Stomach (tissue), 9 donors: ENCODE results near the gene POM121L2. TPM values are rescaled to one million over a fixed set of nuclear protein-coding genes. Genes with fewer than 3 reads are reported as not detected.

Source experiments
- DNase-seq, 2 donors: peaks; one replicate each; pipeline versions ENCODE4 v3.0.0 to v3.0.0-alpha.2; 2013 to 2019
- H3K27ac ChIP-seq, 5 donors: fragments of 200-600 bp in 4 of 5; sonication (generic) in 4 of 5; one replicate each; pipeline ENCODE4 v1.5.1; 2013 to 2019; ENCODE audit warnings: mild to moderate bottlenecking in 1 of 5, moderate library complexity in 1 of 5
- H3K27me3 ChIP-seq, 3 donors: fragments of 200-600 bp; sonication (generic); one replicate each; pipeline ENCODE4 v1.5.1; 2017 to 2019; ENCODE audit warnings: mixed run types in 1 of 3
- H3K36me3 ChIP-seq, 4 donors: fragments of 200-600 bp; sonication (generic); 1 replicate in 3 of 4; 2 replicates in 1 of 4; pipeline ENCODE4 v1.5.1; 2016 to 2019
- H3K4me1 ChIP-seq, 4 donors: fragments of 200-600 bp; sonication (generic); one replicate each; pipeline ENCODE4 v1.5.1; 2016 to 2019
- H3K4me3 ChIP-seq, 4 donors: fragments of 200-600 bp; sonication (generic) in 3 of 4; one replicate each; pipeline ENCODE4 v1.5.1; 2016 to 2019; ENCODE audit warnings: mild to moderate bottlenecking in 1 of 4
- H3K9me3 ChIP-seq, 4 donors: fragments of 200-600 bp; sonication (generic); one replicate each; pipeline ENCODE4 v1.5.1; 2016 to 2019
- EP300 ChIP-seq: sonication (generic); formaldehyde crosslinking; IDR thresholded peaks from one replicate; pipeline ENCODE4 v1.6.1; 2017; ENCODE audit warnings: antibody characterized with exemption
- POLR2A ChIP-seq, 4 donors: fragments of 450-650 bp; IDR thresholded peaks; one replicate each; pipeline ENCODE4 v1.6.1; 2016; ENCODE audit warnings: antibody characterized with exemption in 4 of 4, control low read depth in 2 of 4, mild to moderate bottlenecking in 1 of 4, moderate library complexity in 1 of 4
- POLR2AphosphoS5 ChIP-seq, 3 donors: sonication (generic); formaldehyde crosslinking; IDR thresholded peaks; one replicate each; pipeline ENCODE4 v1.6.1; 2016; ENCODE audit warnings: antibody characterized with exemption in 3 of 3
- WGBS, 5 donors: extraction: QIAGEN DNeasy Blood & Tissue Kit in 3 of 5; methylation state at CpG; one replicate each; pipeline versions ENCODE4 v1.1.5 to v1.1.7; 2013 to 2018; 5-methylcytosine and 5-hydroxymethylcytosine counted together
- intact Hi-C: fragments of 100-400 bp; cut with DNase I; formaldehyde crosslinking; loops from one replicate; pipeline ENCODE4 v1.15.1; 2023; ENCODE audit warnings: low total_unique reads
- polyA plus RNA-seq, 3 donors: library from polyadenylated mRNA; stranded (reverse); fragments of 200-250 nt; gene quantifications; one replicate each; pipeline ENCODE4 v1.2.3, GENCODE V29; 2013
- total RNA-seq, 5 donors: library from RNA; depleted of rRNA; stranded (reverse); fragments of >200 nt; gene quantifications; one replicate each; pipeline versions ENCODE4 v1.1.0 to v1.2.3, GENCODE V29; 2014 to 2016
- TF ChIP-seq, protein P1 (sequence below), 7 experiments: fragments of 450-650 bp in 4 of 7; fragments of 200-600 bp in 3 of 7; sonication (generic) in 3 of 7; IDR thresholded peaks; one replicate each; pipeline ENCODE4 v1.5.1; 2016 to 2019; ENCODE audit warnings: antibody characterized with exemption in 7 of 7, control low read depth in 2 of 7, mild to moderate bottlenecking in 1 of 7
- donor health status: healthy with polysubstance abuse.
- donor health status: Bipolar disorder and iron deficiency.
- donor health status: healthy.

The POM121L2 gene
- total and polyA plus RNA-seq, 8 donors = not detected

DNA sequence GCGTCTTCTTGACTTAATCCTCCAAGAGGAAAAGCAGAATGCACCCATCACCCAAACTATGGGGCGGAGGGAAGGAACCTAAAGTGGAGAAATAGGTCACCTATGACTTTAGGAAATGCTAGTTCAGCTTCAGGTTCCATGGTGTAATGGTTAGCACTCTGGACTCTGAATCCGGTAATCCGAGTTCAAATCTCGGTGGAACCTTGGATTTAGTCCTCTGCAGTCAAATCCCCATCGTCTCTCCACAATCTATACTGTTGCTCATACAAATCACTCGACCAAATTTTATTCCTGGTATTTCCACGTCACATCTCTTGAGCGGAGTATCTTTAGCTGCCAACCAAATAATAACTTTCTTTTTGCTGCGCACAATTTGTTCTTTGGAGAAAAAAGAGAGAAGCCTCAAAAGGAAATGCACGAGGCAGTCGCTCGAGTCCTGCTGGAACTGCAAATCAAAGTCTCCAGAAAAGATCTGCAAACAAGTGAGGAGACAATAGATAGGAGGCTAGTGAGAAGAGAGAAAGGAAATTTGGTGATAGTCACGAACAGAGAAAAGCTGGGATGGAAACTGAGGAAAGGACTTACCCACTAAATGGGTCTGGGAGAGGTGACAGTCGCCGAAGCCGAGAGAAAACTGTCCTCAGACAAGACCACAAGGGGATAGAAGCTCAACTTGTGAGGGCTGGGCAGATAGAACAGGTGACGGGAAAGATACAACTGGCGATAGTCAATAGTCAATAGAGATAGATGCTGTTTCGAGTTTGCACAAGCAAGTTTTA, 16.6 kb downstream of the POM121L2 start:
- no peak for DNase-seq
- WGBS, 5 donors = 6 to 8% (median 7%) methylated on average over 20 of the region's 20 CpGs
- H3K36me3 ChIP-seq = no peaks in the 10 kb centered on the region
- H3K4me1 ChIP-seq = peaks cover 0 to 3% (median 0%) of the 10 kb centered on the region in 4 donors
- H3K27ac ChIP-seq = no peak overlapping the region
- peaks cover 0 to 54% (median 37%) of the 10 kb centered on the region in 4 donors for H3K9me3 ChIP-seq
- TF ChIP-seq EP300 (no peak), POLR2A (IDR thresholded peaks at IDR 0.05) (no peak), POLR2AphosphoS5 (IDR thresholded peaks at IDR 0.05) (no peak)
- TF ChIP-seq, protein P1, sequence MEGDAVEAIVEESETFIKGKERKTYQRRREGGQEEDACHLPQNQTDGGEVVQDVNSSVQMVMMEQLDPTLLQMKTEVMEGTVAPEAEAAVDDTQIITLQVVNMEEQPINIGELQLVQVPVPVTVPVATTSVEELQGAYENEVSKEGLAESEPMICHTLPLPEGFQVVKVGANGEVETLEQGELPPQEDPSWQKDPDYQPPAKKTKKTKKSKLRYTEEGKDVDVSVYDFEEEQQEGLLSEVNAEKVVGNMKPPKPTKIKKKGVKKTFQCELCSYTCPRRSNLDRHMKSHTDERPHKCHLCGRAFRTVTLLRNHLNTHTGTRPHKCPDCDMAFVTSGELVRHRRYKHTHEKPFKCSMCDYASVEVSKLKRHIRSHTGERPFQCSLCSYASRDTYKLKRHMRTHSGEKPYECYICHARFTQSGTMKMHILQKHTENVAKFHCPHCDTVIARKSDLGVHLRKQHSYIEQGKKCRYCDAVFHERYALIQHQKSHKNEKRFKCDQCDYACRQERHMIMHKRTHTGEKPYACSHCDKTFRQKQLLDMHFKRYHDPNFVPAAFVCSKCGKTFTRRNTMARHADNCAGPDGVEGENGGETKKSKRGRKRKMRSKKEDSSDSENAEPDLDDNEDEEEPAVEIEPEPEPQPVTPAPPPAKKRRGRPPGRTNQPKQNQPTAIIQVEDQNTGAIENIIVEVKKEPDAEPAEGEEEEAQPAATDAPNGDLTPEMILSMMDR (IDR thresholded peaks at IDR 0.05) = no peak
- no peak overlapping the region for H3K4me3 ChIP-seq
- intact Hi-C loops = no loop called here
- H3K27me3 ChIP-seq = peaks cover 34 to 100% (median 72%) of the 10 kb centered on the region in 3 donors

DNA sequence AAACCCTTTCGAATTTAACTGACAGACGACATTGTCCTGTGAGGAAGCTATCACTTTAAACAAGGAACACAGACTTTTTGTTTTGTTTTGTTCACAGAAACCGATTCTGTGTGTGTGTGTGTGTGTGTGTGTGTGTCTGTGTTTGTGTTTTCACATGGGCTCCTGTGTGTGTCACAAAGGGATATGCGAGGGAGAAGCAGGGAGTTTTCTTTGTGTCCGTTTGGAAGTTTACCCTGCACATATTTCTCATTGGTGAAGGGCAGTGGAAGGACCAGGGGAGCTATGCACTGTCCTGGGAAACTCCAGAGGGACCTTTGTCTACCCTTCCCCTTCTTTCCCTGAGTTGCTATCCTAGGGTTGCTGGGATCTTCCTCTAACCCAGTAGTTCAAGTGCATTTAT, 17.7 kb downstream of the POM121L2 start:
- WGBS, 5 donors = 12 to 37% (median 15%) methylated on average over 5 of the region's 5 CpGs
- Histone ChIP-seq H3K4me1 (peaks cover 0 to 3% (median 0%) of the 10 kb centered on the region in 4 donors), H3K4me3 (no peak overlapping the region), H3K9me3 (peaks cover 0 to 55% (median 43%) of the 10 kb centered on the region in 4 donors), H3K27ac (no peak overlapping the region), H3K27me3 (peaks cover 34 to 100% (median 83%) of the 10 kb centered on the region in 3 donors), H3K36me3 (no peaks in the 10 kb centered on the region)
- no peak for TF ChIP-seq EP300
- TF ChIP-seq, protein P1 (IDR thresholded peaks at IDR 0.05) = no peak
- TF ChIP-seq POLR2A (IDR thresholded peaks at IDR 0.05) = no peak
- TF ChIP-seq POLR2AphosphoS5 (IDR thresholded peaks at IDR 0.05) = no peak
- intact Hi-C loops = no loop called here
- no peak for DNase-seq

DNA sequence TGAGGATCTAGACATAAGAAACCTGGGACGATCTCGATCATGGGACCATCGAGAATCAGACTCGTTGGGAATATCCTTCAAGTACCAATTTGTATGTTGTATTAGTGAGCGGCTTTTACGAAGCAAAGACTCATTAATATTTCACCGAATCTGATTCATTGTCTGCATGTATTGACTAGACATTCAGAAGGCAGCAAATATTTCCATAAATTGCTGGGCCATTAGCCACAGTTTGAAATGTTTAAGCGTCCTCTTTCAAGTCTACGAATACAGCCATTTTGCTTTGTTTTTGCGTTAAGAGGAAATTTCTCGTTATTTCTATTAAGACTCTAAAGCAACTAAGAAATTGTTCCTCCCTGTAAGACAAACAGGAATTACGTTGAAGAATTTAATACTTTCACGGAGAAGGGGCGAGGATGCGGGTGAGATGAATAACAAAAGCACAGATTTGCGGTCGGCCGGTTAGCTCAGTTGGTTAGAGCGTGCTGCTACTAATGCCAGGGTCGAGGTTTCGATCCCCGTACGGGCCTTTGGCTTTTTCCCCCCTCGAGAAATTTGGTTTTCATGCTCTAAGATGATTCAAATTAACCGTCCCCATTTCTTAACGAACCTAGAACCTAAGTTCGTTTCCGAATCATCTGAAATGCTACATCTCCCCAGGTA, 18.5 kb downstream of the POM121L2 start:
- TF ChIP-seq POLR2A (IDR thresholded peaks at IDR 0.05) (no peak), POLR2AphosphoS5 (IDR thresholded peaks at IDR 0.05) (no peak), EP300 (no peak)
- TF ChIP-seq, protein P1 (IDR thresholded peaks at IDR 0.05) = no peak
- DNase-seq = no peak
- peaks cover 34 to 100% (median 89%) of the 10 kb centered on the region in 3 donors for H3K27me3 ChIP-seq
- H3K4me3 ChIP-seq = no peak overlapping the region
- 19 to 28% (median 27%) methylated on average over 28 of the region's 28 CpGs for WGBS, 5 donors
- no peaks in the 10 kb centered on the region for H3K36me3 ChIP-seq
- no peak overlapping the region for H3K27ac ChIP-seq
- intact Hi-C loops = no loop called here
- peaks cover 0 to 55% (median 45%) of the 10 kb centered on the region in 4 donors for H3K9me3 ChIP-seq
- peaks cover 0 to 3% (median 0%) of the 10 kb centered on the region in 4 donors for H3K4me1 ChIP-seq

DNA sequence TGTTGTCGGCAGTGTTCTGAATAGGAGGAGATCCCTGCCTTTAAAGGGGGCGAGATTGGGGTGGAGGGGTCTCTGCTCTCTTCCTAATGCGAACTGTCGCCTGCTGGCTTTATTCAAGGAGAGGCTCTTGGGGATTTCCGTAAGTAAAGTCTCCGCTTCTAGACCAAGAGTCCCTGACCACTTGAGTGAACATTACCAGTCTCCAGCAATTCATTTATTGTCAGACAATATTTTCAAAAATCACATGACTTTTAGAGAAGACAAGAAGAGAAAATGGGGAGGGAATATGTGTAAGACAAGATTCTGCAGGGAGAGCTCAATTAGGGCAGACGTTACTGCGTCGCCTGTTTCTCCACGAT, 21.2 kb downstream of the POM121L2 start:
- intact Hi-C loops = no loop called here
- H3K27me3 ChIP-seq = peaks cover 30 to 100% (median 90%) of the 10 kb centered on the region in 3 donors
- 8 to 23% (median 17%) methylated on average over 10 of the region's 10 CpGs for WGBS, 5 donors

More for the DNA sequence above, 21.2 kb downstream of the POM121L2 start:
- TF ChIP-seq EP300 = no peak
- TF ChIP-seq POLR2AphosphoS5 (IDR thresholded peaks at IDR 0.05) = no peak
- TF ChIP-seq, protein P1 (IDR thresholded peaks at IDR 0.05) = no peak
- no peak for TF ChIP-seq POLR2A (IDR thresholded peaks at IDR 0.05)
- Histone ChIP-seq H3K9me3 (peaks cover 0 to 68% (median 47%) of the 10 kb centered on the region in 4 donors), H3K4me3 (no peak overlapping the region), H3K4me1 (peaks cover 0 to 5% (median 1%) of the 10 kb centered on the region in 4 donors), H3K27ac (no peak overlapping the region), H3K36me3 (no peaks in the 10 kb centered on the region)
- no peak for DNase-seq
